ENCODE measurements around the gene RTN1. TPM values are rescaled to one million over a fixed set of nuclear protein-coding genes. Genes with fewer than 3 reads are reported as not detected.
A peak's percentile ranks its signal among the peaks of the same experiment; 100 is the strongest.

The RTN1 gene
- total RNA-seq, 2 donors from 2014 or later, result 8.6 to 11.2 TPM

GRCh38 chr14:59845245-59845644, 25.3 kb downstream of the RTN1 start:
- intact Hi-C loops (cut with DNase I), result no loop called here
- H3K9me3 ChIP-seq, result no peaks in the 10 kb centered on the region
- ATAC-seq (no peak), DNase-seq (no peak)
- H3K4me1 ChIP-seq, result no peaks in the 10 kb centered on the region
- no peak overlapping the region for H3K27ac ChIP-seq
- WGBS, 2 donors, result 60 to 73% methylated on average over 3 of the region's 3 CpGs
- no peaks in the 10 kb centered on the region for H3K27me3 ChIP-seq
- no peaks in the 10 kb centered on the region for H3K36me3 ChIP-seq (replicated peaks in 1 of 2; ENCODE audit: insufficient read depth in 1 of 2, low read depth in 2 of 2)
- H3K4me3 ChIP-seq, result no peak overlapping the region
- no peak for TF ChIP-seq POLR2A (IDR thresholded peaks at IDR 0.05)
- no peak for TF ChIP-seq CTCF (IDR thresholded peaks at IDR 0.05)

- H3K4me1 ChIP-seq, result no peaks in the 10 kb centered on the region
- no peak overlapping the region for H3K4me3 ChIP-seq
- WGBS, 2 donors, result 73 to 75% methylated on average over 8 of the region's 8 CpGs
- peak in 3 of 4 donors; percentile 13 to 39 (median 27) for DNase-seq
- intact Hi-C loops (cut with DNase I), result no loop called here
- no peak for ATAC-seq
- no peak for TF ChIP-seq CTCF (IDR thresholded peaks at IDR 0.05)
- TF ChIP-seq POLR2A (IDR thresholded peaks at IDR 0.05), result no peak
- H3K27me3 ChIP-seq, result no peaks in the 10 kb centered on the region
- no peaks in the 10 kb centered on the region for H3K36me3 ChIP-seq (replicated peaks in 1 of 2; ENCODE audit: insufficient read depth in 1 of 2, low read depth in 2 of 2)
- no peak overlapping the region for H3K27ac ChIP-seq
- no peaks in the 10 kb centered on the region for H3K9me3 ChIP-seq
Observed at GRCh38 chr14:59844186-59844812, 26.3 kb downstream of the RTN1 start.

- intact Hi-C loops (cut with DNase I), result no loop called here
Observed at GRCh38 chr14:59836116-59836515, 34.5 kb downstream of the RTN1 start.

GRCh38 chr14:59832653-59833294, 37.8 kb downstream of the RTN1 start:
- 85 to 87% methylated on average over 2 of the region's 2 CpGs for WGBS, 2 donors
- Histone ChIP-seq H3K27ac (no peak overlapping the region), H3K27me3 (no peaks in the 10 kb centered on the region), H3K9me3 (no peaks in the 10 kb centered on the region), H3K36me3 (replicated peaks in 1 of 2; ENCODE audit: insufficient read depth in 1 of 2, low read depth in 2 of 2) (no peaks in the 10 kb centered on the region), H3K4me1 (no peaks in the 10 kb centered on the region), H3K4me3 (no peak overlapping the region)
- ATAC-seq (no peak), DNase-seq (no peak)
- TF ChIP-seq POLR2A (IDR thresholded peaks at IDR 0.05) (no peak), CTCF (IDR thresholded peaks at IDR 0.05) (no peak)
- intact Hi-C loops (cut with DNase I), result no loop called here

More at GRCh38 chr14:59836116-59836515, 34.5 kb downstream of the RTN1 start:
- no peaks in the 10 kb centered on the region for H3K9me3 ChIP-seq
- DNase-seq (no peak), ATAC-seq (no peak)
- TF ChIP-seq CTCF (IDR thresholded peaks at IDR 0.05), result no peak
- no peaks in the 10 kb centered on the region for H3K4me1 ChIP-seq
- H3K36me3 ChIP-seq (replicated peaks in 1 of 2; ENCODE audit: insufficient read depth in 1 of 2, low read depth in 2 of 2), result no peaks in the 10 kb centered on the region
- no peaks in the 10 kb centered on the region for H3K27me3 ChIP-seq
- WGBS, 2 donors, result 58 to 65% methylated on average over 3 of the region's 3 CpGs
- no peak overlapping the region for H3K4me3 ChIP-seq
- no peak overlapping the region for H3K27ac ChIP-seq
